Measurements from ENCODE around the gene SCMH1. TPM values are rescaled to one million over a fixed set of nuclear protein-coding genes. Genes with fewer than 3 reads are reported as not detected.

Gene SCMH1
- polyA plus RNA-seq, 1 of the 3 experiments (the other 2 are of a cell fraction), result 38.5 TPM

DNA sequence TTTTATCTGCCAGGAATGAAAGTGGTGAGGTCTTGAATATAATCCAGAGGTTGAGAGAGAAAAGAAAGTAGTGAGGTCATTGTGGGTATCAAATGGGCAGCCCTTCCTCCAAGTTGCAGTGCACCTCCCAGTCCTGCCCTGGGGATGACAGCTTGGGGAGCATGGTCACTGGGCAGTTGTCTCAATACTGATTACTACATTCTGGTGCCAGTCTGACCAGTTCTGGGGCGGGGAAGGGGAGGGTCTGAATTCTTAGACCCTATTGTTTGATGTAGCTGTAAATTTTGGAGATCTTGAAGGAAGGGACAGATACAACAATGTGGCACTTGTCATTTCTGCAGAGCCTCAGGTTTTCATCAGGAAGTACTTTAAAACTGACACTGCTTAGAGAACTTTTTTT, 231.8 kb downstream of the SCMH1 start (continued):
- TF ChIP-seq RAD21 (IDR thresholded peaks at IDR 0.05; ENCODE audit: low read length) (no peak), MEF2A (IDR thresholded peaks at IDR 0.05; ENCODE audit: borderline replicate concordance, low read depth) (no peak), TCF12 (IDR thresholded peaks at IDR 0.05) (no peak), TAF1 (IDR thresholded peaks at IDR 0.05; ENCODE audit: borderline replicate concordance, low read depth, low read length) (no peak), YY1 (IDR thresholded peaks at IDR 0.05; ENCODE audit: low read depth) (no peak), JUND (IDR thresholded peaks at IDR 0.05) (no peak)
- TF ChIP-seq, protein P1, sequence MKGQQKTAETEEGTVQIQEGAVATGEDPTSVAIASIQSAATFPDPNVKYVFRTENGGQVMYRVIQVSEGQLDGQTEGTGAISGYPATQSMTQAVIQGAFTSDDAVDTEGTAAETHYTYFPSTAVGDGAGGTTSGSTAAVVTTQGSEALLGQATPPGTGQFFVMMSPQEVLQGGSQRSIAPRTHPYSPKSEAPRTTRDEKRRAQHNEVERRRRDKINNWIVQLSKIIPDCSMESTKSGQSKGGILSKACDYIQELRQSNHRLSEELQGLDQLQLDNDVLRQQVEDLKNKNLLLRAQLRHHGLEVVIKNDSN (IDR thresholded peaks at IDR 0.05; ENCODE audit: borderline replicate concordance, low read depth), result no peak

DNA sequence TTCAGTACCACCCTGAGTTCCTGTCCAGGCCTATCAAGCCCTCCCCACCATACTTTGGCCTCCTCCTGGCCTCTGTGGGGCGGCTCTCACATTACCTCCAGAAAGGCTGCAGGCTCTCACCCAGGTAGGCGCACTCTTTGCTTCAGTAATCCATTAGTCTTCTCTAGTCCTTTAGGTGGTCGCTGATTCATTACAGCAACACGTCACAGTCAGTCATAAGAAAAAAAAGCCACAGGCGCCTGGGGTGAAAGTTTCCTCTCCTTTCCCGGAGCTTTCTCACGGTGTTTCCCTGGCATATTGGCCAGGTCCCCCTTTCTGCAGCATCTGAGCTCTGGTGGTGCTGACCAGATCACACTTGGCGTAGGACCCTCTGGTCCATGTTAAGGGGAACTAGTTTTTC, 232.6 kb downstream of the SCMH1 start:
- Histone ChIP-seq H3K4me2 (no peak overlapping the region), H3K9me2 (no peaks in the 10 kb centered on the region), H3K36me3 (replicated peaks in 1 of 2; ENCODE audit: control insufficient read depth in 1 of 2, insufficient read depth in 2 of 2, low read length in 1 of 2) (peaks cover 78 to 79% of the 10 kb centered on the region in 2 experiments), H2AFZ (ENCODE audit: low read depth) (no peak overlapping the region), H3K79me2 (ENCODE audit: insufficient read depth) (peaks cover 32% of the 10 kb centered on the region; the same call in 1 of the 2 replicates), H3K27ac (ENCODE audit: low read depth in 2 of 2, low read length in 1 of 2) (no peak overlapping the region), H3K4me3 (ENCODE audit: low read depth in 2 of 2, low read length in 1 of 2) (no peak overlapping the region), H3K9ac (no peak overlapping the region), H3K4me1 (ENCODE audit: control insufficient read depth in 1 of 2, insufficient read depth in 2 of 2, low read depth in 1 of 2, low read length in 1 of 2) (no peaks in the 10 kb centered on the region), H3F3A (replicated peaks; ENCODE audit: insufficient read depth) (peaks cover 5% of the 10 kb centered on the region), H3K27me3 (ENCODE audit: insufficient read depth) (no peaks in the 10 kb centered on the region), H4K20me1 (ENCODE audit: insufficient read depth) (peaks cover 5% of the 10 kb centered on the region), H3K9me3 (no peaks in the 10 kb centered on the region)
- DNase-seq, result no peak
- whole genome bisulfite sequencing (ENCODE audit: low lambda C conversion rate), result 93% methylated on average over 8 of the region's 8 CpGs
- CTCF ChIA-PET, result no interaction called here
- TF ChIP-seq RFX5 (IDR thresholded peaks at IDR 0.05; ENCODE audit: low read length) (no peak), TCF12 (IDR thresholded peaks at IDR 0.05) (no peak), FOSL2 (IDR thresholded peaks at IDR 0.05; ENCODE audit: borderline replicate concordance, low read depth) (no peak), NFIC (IDR thresholded peaks at IDR 0.05; ENCODE audit: borderline replicate concordance) (no peak), POLR2AphosphoS5 (IDR thresholded peaks at IDR 0.05; ENCODE audit: low read depth, low read length) (no peak), GABPA (IDR thresholded peaks at IDR 0.05; ENCODE audit: low read depth) (no peak), EZH2phosphoT487 (IDR thresholded peaks at IDR 0.05; ENCODE audit: borderline replicate concordance, low read depth) (no peak), SMC3 (IDR thresholded peaks at IDR 0.05; ENCODE audit: low read depth, low read length) (no peak)
- TF ChIP-seq, protein P2, sequence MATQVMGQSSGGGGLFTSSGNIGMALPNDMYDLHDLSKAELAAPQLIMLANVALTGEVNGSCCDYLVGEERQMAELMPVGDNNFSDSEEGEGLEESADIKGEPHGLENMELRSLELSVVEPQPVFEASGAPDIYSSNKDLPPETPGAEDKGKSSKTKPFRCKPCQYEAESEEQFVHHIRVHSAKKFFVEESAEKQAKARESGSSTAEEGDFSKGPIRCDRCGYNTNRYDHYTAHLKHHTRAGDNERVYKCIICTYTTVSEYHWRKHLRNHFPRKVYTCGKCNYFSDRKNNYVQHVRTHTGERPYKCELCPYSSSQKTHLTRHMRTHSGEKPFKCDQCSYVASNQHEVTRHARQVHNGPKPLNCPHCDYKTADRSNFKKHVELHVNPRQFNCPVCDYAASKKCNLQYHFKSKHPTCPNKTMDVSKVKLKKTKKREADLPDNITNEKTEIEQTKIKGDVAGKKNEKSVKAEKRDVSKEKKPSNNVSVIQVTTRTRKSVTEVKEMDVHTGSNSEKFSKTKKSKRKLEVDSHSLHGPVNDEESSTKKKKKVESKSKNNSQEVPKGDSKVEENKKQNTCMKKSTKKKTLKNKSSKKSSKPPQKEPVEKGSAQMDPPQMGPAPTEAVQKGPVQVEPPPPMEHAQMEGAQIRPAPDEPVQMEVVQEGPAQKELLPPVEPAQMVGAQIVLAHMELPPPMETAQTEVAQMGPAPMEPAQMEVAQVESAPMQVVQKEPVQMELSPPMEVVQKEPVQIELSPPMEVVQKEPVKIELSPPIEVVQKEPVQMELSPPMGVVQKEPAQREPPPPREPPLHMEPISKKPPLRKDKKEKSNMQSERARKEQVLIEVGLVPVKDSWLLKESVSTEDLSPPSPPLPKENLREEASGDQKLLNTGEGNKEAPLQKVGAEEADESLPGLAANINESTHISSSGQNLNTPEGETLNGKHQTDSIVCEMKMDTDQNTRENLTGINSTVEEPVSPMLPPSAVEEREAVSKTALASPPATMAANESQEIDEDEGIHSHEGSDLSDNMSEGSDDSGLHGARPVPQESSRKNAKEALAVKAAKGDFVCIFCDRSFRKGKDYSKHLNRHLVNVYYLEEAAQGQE (IDR thresholded peaks at IDR 0.05; ENCODE audit: low read depth, low read length), result no peak
- TF ChIP-seq, protein P3, sequence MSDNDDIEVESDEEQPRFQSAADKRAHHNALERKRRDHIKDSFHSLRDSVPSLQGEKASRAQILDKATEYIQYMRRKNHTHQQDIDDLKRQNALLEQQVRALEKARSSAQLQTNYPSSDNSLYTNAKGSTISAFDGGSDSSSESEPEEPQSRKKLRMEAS (IDR thresholded peaks at IDR 0.05; ENCODE audit: low read depth), result no peak
- TF ChIP-seq, protein P4, sequence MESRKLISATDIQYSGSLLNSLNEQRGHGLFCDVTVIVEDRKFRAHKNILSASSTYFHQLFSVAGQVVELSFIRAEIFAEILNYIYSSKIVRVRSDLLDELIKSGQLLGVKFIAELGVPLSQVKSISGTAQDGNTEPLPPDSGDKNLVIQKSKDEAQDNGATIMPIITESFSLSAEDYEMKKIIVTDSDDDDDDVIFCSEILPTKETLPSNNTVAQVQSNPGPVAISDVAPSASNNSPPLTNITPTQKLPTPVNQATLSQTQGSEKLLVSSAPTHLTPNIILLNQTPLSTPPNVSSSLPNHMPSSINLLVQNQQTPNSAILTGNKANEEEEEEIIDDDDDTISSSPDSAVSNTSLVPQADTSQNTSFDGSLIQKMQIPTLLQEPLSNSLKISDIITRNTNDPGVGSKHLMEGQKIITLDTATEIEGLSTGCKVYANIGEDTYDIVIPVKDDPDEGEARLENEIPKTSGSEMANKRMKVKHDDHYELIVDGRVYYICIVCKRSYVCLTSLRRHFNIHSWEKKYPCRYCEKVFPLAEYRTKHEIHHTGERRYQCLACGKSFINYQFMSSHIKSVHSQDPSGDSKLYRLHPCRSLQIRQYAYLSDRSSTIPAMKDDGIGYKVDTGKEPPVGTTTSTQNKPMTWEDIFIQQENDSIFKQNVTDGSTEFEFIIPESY (IDR thresholded peaks at IDR 0.05; ENCODE audit: borderline replicate concordance, low read depth), result no peak
- POLR2A ChIA-PET, result no interaction called here

Measured in SK-N-SH (cell line).